Stimulated activated CD4-positive, alpha-beta T cell treated with anti-CD3 and anti-CD28 coated beads, Interleukin-1b, Interleukin-23, amount 100 ng/mL, for 1 hour (primary cell): ENCODE data around the gene RBMS3.
"Not testable (repeated sequence)": the region's sequence is repeated elsewhere in the genome, so short reads cannot be mapped to it uniquely, and the experiment has no call there.

Experiments
- DNase-seq, 2 donors: peaks; one replicate each; pipeline ENCODE4 v3.0.0-alpha.2; 2020; ENCODE audit warnings: low read depth in 2 of 2

RBMS3 gene

DNA sequence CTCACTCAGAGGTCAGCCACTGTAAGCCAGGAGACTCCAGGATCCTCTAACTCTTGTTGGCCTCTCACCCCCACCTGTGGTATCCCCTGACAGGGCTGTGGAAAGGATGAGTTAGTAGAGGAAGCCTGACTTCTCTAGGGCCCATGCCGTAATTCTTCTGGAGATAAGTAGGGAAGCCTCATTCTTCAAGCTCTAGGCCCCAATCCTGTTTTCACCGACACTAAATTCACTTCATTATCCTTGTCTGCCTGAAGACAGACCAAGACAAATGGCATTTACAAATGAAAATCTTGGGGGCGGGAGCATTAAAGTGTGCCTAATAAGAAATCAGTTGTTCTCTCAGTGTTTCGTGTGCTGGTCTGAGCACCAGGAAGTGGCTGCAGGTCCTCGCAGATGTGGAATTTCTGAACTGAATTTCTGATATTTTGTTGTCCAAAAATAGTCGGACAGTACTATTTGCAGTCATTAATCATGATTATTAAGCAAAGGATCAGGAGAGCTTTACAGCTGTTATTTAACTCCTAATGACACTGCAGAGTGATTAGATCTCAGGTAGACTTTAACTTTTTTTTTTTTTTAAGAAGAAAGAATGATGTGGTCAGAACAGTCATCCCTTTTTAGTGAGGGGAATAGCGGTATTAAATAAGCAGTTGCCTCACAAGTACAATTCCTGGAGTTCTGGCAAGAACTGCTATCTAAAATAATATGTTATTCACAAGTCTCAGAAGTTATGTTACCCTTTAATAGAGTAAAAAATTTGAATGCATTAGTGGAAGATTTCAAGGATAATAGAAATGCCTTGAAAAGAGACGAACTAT is 58.4 kb downstream of the RBMS3 start:
- DNase-seq: no peak

GRCh38 chr3:29344154-29344553 is 63.3 kb downstream of the RBMS3 start:
- DNase-seq: no peak

- no peak for DNase-seq
Observed at GRCh38 chr3:29344935-29345334, 64.1 kb downstream of the RBMS3 start.

DNA sequence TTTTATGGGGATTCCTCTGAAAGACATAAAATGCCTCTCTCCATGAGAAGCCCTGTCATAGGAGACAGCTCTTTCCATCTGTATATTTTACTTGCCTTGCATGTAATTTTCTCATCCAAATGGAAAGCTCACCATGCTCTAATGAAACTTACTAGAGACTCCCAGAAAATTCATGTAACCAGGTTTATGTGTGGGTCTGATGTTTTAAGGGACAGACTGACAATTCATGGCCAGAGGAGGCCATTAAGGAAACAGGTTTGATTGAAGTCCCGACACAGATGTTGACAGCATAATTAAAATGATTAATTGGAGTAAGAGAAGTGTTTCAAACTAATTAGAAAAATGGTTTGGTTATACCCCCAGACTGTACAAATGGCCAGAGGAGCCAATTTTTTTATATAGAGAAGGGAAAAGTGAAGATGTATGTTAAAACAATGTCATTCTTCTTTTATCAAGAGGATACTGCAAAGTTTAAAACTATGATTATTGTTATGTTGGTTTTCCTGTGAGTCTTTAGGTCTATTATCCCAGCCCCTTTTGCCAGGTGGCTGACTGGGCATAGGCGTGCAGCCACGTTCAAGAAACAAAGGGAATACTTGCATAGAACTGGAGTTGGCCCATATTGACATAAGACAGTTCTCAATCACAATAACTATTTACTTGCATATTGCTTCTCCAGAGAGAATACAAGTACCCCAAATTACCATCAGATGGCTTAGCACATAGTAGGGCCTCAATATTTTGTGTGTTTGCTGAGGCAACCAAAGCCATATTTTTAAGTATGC is 64.8 kb downstream of the RBMS3 start:
- no peak for DNase-seq

GRCh38 chr3:29346828-29347227 is 66.0 kb downstream of the RBMS3 start:
- no peak for DNase-seq

DNA sequence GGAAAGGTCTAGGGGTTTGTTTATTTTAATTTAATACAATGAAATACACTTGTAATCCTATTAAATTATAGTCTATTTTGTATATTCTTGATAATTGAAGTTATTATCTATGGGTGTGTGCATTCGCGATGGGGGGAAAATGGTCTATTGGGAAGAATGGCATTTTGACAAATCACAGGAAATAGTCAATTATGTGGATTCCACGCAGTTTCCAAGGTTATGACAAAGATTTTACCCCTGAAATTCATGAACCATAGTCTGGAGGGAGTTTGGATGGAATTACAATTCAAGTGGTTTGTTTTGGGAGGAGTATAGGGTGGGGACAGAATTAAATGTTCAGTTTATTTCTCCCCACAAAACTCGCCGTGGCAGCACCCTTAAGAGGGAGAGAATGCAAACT is 66.5 kb downstream of the RBMS3 start:
- no peak for DNase-seq

- no peak for DNase-seq
Observed at GRCh38 chr3:29348316-29348715, 67.4 kb downstream of the RBMS3 start.

DNA sequence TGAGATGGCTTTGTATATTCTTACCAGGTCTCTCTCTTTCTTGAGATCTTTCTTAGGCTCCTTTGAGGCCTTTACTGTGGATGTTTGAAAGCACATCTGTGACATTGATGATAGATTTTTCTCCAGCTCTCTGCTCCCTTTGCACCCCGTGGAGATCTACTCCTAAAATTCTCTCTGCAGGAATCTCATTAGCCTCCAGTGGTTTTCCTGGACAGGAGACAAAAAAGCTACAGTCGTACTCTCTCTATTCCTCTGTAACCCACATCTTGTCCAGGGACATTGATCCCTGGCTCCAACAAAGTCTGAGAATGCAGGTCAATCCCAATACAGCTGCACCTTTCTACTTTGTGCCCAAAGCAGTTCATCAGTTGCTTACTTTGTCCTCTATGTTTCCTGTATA is 68.2 kb downstream of the RBMS3 start:
- no peak for DNase-seq

GRCh38 chr3:29353807-29354206 is 72.9 kb downstream of the RBMS3 start:
- no peak for DNase-seq

GRCh38 chr3:29354894-29355293 is 74.0 kb downstream of the RBMS3 start:
- no peak for DNase-seq

- no peak for DNase-seq
Observed at GRCh38 chr3:29356062-29356461, 75.2 kb downstream of the RBMS3 start.

DNA sequence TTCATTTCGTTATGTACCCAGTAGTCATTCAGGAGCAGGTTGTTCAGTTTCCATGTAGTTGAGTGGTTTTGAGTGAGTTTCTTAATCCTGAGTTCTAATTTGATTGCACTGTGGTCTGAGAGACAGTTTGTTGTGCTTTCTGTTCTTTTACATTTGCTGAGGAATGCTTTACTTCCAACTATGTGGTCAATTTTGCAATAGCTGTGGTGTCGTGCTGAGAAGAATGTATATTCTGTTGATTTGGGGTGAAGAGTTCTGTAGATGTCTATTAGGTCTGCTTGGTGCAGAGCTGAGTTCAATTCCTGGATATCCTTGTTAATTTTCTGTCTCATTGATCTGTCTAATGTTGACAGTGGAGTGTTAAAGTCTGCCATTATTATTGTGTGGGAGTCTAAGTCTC is 79.4 kb downstream of the RBMS3 start:
- DNase-seq: not testable (repeated sequence)

GRCh38 chr3:29363110-29363509 is 82.2 kb downstream of the RBMS3 start:
- DNase-seq: no peak

GRCh38 chr3:29370021-29370420 is 89.2 kb downstream of the RBMS3 start:
- no peak for DNase-seq

DNA sequence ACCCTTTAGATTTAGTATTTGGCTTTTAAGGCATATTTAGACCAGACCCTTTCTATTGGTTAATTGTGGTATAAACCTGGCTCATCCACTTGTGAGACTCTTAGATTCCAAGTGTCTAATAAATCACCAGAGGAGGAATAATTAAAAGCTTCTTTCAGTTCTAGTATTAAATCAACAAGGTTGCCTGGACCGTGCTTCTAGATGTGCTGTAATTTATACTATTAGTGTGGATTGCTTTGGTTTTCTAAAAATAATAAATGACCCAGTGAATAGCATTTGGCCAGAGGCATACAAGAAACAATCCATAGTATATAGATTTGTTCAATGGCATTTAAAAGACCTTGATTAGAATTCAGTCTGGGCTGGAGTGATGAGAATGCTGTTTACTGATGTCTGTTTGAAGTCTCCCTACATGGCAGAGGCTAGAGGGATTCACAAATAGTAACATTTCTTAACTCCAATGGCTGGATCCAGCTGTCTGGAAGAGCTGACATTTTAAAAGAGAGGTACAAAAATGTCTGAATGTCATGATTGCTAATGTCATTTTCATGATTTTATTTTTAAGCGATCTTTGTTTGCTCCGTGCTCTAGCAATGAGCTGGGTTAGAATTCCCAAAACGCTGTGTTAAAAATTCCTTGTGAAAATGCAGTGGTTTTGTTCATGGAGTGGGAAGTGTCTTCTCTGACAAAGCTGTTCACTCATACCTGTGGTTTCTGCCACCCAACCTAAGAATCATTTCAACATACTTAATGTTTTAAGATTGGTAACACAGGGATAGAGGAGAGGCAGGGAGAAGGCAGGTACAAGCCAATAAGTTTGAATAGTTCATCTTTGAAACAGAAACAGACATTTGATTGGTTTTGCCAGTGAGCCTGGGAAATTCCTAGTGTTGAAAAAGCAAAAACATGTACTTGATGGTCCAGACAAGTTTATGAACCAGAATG is 89.9 kb downstream of the RBMS3 start:
- no peak for DNase-seq

GRCh38 chr3:29373131-29373680 is 92.3 kb downstream of the RBMS3 start:
- no peak for DNase-seq

- DNase-seq: no peak
Observed at GRCh38 chr3:29374226-29374625, 93.4 kb downstream of the RBMS3 start.

GRCh38 chr3:29379097-29379496 is 98.2 kb downstream of the RBMS3 start:
- DNase-seq: no peak

- no peak for DNase-seq
Observed at GRCh38 chr3:29381595-29381994, 100.7 kb downstream of the RBMS3 start.

DNA sequence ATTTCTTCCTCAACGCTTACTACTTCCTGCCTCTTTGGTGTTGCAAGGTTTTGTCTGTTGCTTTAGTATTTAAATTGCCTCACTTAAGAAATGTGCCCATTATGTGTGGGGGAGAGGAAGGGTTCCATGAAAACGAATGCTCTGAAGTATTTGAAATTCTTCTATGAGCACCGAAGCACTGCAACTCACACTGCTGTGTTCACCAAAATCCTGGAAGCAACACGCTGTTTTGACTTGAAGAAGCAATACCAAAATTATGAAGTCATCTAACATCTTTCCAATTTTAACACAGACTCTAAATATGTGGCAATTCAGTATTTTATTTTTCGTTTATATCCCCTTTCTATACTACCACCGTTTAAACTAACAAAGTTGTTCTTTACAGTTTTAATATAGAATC is 101.5 kb downstream of the RBMS3 start:
- no peak for DNase-seq

GRCh38 chr3:29382845-29383244 is 102.0 kb downstream of the RBMS3 start:
- no peak for DNase-seq

DNA sequence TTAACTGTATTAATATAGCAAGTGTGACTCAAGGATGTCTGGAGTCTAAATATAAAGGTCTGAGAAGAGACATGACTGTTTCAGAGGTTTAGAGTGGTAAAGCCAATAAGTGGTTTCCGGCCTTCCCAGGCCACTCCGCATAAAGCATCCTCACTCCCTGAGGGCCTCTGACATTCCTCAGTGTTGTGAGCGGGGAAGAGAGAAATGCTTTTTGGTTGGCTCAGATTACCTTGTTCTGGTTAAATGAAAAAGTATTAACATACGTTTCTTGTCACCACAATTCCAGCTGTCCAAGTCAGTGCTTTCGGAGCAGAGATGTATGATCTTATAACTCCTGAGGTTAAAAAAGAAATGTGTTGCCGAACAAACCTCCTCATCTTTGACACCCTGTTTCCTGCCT is 103.8 kb downstream of the RBMS3 start:
- no peak for DNase-seq
